Thyroid gland (tissue), 4 donors: ENCODE measurements around the gene C16orf96. TPM values are rescaled to one million over a fixed set of nuclear protein-coding genes. Genes with fewer than 3 reads are reported as not detected.

Experiments used
- DNase-seq, 2 donors: peaks; one replicate each; pipeline ENCODE4 v3.0.0-alpha.2; 2019
- H3K27ac ChIP-seq, 3 donors: fragments of 200-600 bp; sonication (generic); 1 replicate in 2 of 3; 2 replicates in 1 of 3; pipeline ENCODE4 v1.5.1; 2016 to 2019; ENCODE audit warnings: mild to moderate bottlenecking in 1 of 3, moderate library complexity in 1 of 3
- H3K27me3 ChIP-seq: fragments of 200-600 bp; sonication (generic); one replicate; pipeline ENCODE4 v1.5.1; 2019
- H3K36me3 ChIP-seq, 2 donors: fragments of 200-600 bp; sonication (generic); one replicate each; pipeline ENCODE4 v1.5.1; 2016 to 2019
- H3K4me1 ChIP-seq, 2 donors: fragments of 200-600 bp; sonication (generic); one replicate each; pipeline ENCODE4 v1.5.1; 2017 to 2019
- H3K4me3 ChIP-seq, 3 donors: fragments of 200-600 bp; sonication (generic); replicated peaks in 1 of 3; 1 replicate in 2 of 3; 2 replicates in 1 of 3; pipeline ENCODE4 v1.5.1; 2016; ENCODE audit warnings: mild to moderate bottlenecking in 1 of 3
- H3K9me3 ChIP-seq: fragments of 200-600 bp; sonication (generic); one replicate; pipeline ENCODE4 v1.5.1; 2017
- POLR2A ChIP-seq, 2 donors: fragments of 450-650 bp; IDR thresholded peaks; one replicate each; pipeline ENCODE4 v1.6.1; 2017; ENCODE audit warnings: antibody characterized with exemption in 2 of 2, mild to moderate bottlenecking in 2 of 2, moderate library complexity in 1 of 2
- WGBS, 2 donors: methylation state at CpG; one replicate each; pipeline ENCODE4 v1.1.5; 2017; 5-methylcytosine and 5-hydroxymethylcytosine counted together
- intact Hi-C: fragments of 100-400 bp; cut with DNase I; formaldehyde crosslinking; loops from one replicate; pipeline ENCODE4 v1.15.1; 2023
- small RNA-seq: library from RNA; depleted of rRNA; stranded (forward); fragments of <200 nt; gene quantifications from one replicate; pipeline ENCODE3, GENCODE V24; 2016
- total RNA-seq, 4 donors: library from RNA; depleted of rRNA; stranded (reverse); fragments of >200 nt; gene quantifications; one replicate each; pipeline ENCODE4 v1.2.3, GENCODE V29; 2016
- TF ChIP-seq, protein P1 (sequence below), 6 experiments: fragments of 200-600 bp in 3 of 6; fragments of 450-650 bp in 3 of 6; sonication (generic) in 3 of 6; IDR thresholded peaks; one replicate each; pipeline ENCODE4 v1.5.1; 2016 to 2019; ENCODE audit warnings: antibody characterized with exemption in 6 of 6, mild to moderate bottlenecking in 2 of 6, inconsistent platforms in 1 of 6, moderate library complexity in 1 of 6

Gene C16orf96
- total RNA-seq, 4 donors from 2014 or later: 0.11 to 0.88 (median 0.62) TPM

DNA sequence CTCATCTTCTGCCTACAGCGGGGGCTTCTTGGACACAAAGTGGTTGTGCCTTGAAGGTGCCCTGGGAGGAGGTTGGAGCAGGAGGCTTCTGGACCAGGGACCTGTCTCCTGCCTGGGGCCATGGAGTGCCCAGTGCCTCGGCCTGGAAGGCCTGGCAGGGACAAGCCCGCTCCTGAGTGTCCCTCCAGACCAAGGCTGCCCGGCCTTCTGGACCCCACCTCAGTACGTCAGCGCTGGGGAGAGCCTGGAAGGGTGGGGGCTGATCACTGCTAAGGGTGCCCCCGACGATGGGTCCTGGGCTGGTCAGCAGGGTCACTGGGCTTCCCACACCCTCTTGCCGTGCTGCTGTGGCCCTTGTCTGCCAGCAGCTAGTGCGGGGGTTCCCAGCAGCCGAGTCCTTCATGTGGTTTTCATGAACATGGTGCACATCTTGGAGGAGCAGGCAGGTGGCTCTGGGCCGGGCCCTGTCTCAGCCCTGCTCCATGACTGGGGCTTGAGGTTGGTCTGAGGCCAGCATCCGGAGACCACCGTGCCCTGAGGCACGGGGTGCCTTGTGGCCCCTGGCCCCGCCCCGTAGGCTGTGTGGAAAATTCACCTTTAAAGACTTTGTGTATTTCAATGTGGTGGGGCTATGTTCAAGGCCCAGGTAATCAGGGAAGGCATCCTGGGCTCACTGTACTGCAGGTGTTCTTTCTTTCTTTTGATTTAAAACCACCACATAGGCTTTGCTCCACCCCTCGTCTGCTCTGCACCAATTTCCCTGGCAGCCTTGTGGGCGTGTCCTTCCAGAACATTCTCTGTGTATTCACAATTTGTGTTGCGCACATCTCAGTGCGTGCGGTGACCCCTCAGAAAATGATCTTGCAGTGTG, 90.9 kb downstream of the C16orf96 start:
- intact Hi-C loops: no loop called here
- no peak for DNase-seq
- Histone ChIP-seq H3K27ac (no peak overlapping the region), H3K36me3 (peaks cover 0 to 6% of the 10 kb centered on the region in 2 donors), H3K4me1 (peaks cover 3 to 6% of the 10 kb centered on the region in 2 donors), H3K9me3 (no peaks in the 10 kb centered on the region), H3K27me3 (no peaks in the 10 kb centered on the region), H3K4me3 (no peak overlapping the region)
- WGBS, 2 donors: 93 to 97% methylated on average over 17 to 20 of the region's 22 CpGs
- TF ChIP-seq POLR2A (IDR thresholded peaks at IDR 0.05): no peak
- TF ChIP-seq, protein P1, sequence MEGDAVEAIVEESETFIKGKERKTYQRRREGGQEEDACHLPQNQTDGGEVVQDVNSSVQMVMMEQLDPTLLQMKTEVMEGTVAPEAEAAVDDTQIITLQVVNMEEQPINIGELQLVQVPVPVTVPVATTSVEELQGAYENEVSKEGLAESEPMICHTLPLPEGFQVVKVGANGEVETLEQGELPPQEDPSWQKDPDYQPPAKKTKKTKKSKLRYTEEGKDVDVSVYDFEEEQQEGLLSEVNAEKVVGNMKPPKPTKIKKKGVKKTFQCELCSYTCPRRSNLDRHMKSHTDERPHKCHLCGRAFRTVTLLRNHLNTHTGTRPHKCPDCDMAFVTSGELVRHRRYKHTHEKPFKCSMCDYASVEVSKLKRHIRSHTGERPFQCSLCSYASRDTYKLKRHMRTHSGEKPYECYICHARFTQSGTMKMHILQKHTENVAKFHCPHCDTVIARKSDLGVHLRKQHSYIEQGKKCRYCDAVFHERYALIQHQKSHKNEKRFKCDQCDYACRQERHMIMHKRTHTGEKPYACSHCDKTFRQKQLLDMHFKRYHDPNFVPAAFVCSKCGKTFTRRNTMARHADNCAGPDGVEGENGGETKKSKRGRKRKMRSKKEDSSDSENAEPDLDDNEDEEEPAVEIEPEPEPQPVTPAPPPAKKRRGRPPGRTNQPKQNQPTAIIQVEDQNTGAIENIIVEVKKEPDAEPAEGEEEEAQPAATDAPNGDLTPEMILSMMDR (IDR thresholded peaks at IDR 0.05): no peak

DNA sequence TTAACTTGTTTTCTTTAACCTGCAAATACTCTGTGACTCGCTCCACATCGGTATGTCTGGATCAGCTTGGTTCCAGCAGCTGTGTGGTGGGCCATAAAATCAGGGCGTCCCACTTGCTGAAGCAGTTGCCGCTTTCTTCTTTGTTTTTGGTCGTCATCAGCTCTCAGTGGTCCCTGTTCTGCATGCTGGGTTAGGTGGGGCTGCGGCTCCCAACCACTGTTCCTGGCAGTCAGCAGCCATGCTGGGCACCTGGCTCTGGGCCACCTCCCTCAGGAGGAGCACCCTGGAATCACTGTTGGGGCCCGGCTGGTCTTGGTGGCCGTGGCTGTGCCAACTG, 91.5 kb downstream of the C16orf96 start:
- no peak for TF ChIP-seq POLR2A (IDR thresholded peaks at IDR 0.05)
- TF ChIP-seq, protein P1 (IDR thresholded peaks at IDR 0.05): no peak
- peaks cover 0 to 9% of the 10 kb centered on the region in 2 donors for H3K36me3 ChIP-seq
- no peaks in the 10 kb centered on the region for H3K27me3 ChIP-seq
- intact Hi-C loops: no loop called here
- H3K9me3 ChIP-seq: no peaks in the 10 kb centered on the region
- H3K27ac ChIP-seq: no peak overlapping the region
- H3K4me1 ChIP-seq: peaks cover 4 to 8% of the 10 kb centered on the region in 2 donors
- no peak for DNase-seq
- WGBS, 2 donors: 93 to 97% methylated on average over 6 to 7 of the region's 8 CpGs
- H3K4me3 ChIP-seq: no peak overlapping the region

DNA sequence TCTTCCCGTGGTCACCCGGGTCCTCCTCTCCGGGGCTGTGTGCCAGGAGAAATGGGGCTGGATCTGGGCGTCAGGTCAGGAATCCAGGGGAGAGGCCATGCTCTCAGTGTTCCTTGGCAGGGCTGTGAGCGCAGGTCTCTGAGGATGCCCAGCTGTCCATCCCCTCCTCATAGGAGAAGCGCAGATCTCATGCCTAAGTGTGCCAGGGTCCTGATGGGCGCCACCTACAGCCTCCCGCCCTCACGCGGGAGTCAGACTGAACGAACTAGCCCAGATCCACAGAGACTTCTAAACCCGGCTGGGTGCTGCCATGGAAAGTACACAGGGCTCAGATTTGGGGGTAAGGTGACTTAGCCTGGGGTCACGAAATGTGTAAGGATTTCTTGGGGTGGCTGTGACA, 92.8 kb downstream of the C16orf96 start:
- Histone ChIP-seq H3K4me3 (no peak overlapping the region), H3K27ac (no peak overlapping the region), H3K27me3 (no peaks in the 10 kb centered on the region), H3K36me3 (peaks cover 0 to 12% of the 10 kb centered on the region in 2 donors), H3K9me3 (no peaks in the 10 kb centered on the region), H3K4me1 (peaks cover 14 to 16% of the 10 kb centered on the region in 2 donors)
- TF ChIP-seq, protein P1 (IDR thresholded peaks at IDR 0.05): no peak
- no peak for TF ChIP-seq POLR2A (IDR thresholded peaks at IDR 0.05)
- WGBS, 2 donors: 95 to 100% methylated on average over 7 to 12 of the region's 13 CpGs
- DNase-seq: no peak
- intact Hi-C loops: no loop called here

DNA sequence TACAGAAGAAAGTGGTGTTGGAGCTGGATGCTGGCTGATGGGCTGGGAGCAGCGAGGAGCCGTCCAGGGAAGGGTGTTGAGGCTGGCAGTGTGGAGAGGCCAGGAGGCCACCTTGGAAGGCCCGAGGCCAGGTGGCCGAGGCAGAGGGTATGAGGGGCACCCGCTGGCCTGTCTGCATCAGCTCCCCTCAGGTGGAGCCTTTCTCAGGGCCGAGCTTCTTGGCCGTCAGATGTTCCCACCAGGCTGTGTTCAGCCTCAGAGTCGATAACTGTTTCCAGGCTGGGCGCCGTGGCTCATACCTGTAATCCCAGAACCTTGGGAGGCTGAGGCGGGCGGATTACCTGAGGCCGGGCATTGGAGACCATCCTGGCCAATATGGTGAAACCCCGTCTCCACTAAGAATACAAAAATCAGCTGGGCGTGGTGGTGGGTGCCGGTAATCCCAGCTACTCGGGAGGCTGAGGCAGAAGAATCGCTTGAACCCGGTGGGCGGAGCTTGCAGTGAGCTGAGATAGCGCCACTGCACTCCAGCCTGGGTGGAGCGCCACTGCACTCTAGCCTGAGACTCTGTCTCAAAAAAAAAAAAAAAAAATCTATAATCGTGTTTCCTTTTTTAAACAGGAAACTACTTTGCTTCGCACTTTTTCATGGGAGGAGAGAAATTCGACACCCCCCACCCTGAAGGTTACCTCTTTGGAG, 93.8 kb downstream of the C16orf96 start:
- intact Hi-C loops: no loop called here
- Histone ChIP-seq H3K27me3 (no peaks in the 10 kb centered on the region), H3K4me1 (peaks cover 22 to 24% of the 10 kb centered on the region in 2 donors), H3K36me3 (peaks cover 0 to 12% of the 10 kb centered on the region in 2 donors), H3K27ac (no peak overlapping the region), H3K9me3 (no peaks in the 10 kb centered on the region), H3K4me3 (no peak overlapping the region)
- DNase-seq: no peak
- no peak for TF ChIP-seq POLR2A (IDR thresholded peaks at IDR 0.05)
- TF ChIP-seq, protein P1 (IDR thresholded peaks at IDR 0.05): no peak
- 95 to 96% methylated on average over 22 of the region's 25 CpGs for WGBS, 2 donors

Small RNA genes lying within 50 kb of the gene (small RNA-seq; reads per million reads assigned to genes)
- not detected for gene RN7SL850P

Other genes with a start within 250 kb of the C16orf96 start
- gene GLIS2, start 240.3 kb upstream of the C16orf96 start, total RNA-seq: 1 to 10 TPM; 5.5 to 7.6 (median 6.7) TPM
- gene PAM16, start 205.0 kb upstream of the C16orf96 start, total RNA-seq: 10 to 100 TPM in 3 of 4 donors, 1 to 10 TPM in 1; 5.6 to 60.2 (median 27.3) TPM
- gene VASN, start 184.5 kb upstream of the C16orf96 start, total RNA-seq: 10 to 100 TPM; 21.9 to 47.0 (median 28.8) TPM
- gene CORO7, start 139.7 kb upstream of the C16orf96 start, total RNA-seq: 10 to 100 TPM; 17.9 to 53.7 (median 29.7) TPM
- gene DNAJA3, start 130.5 kb upstream of the C16orf96 start, total RNA-seq: 10 to 100 TPM; 41.0 to 61.0 (median 51.0) TPM
- 10 to 100 TPM; 40.0 to 88.8 (median 57.6) TPM for gene NMRAL1, start 81.7 kb upstream of the C16orf96 start, total RNA-seq
- gene HMOX2, start 79.9 kb upstream of the C16orf96 start, total RNA-seq: 10 to 100 TPM; 36.0 to 63.2 (median 50.5) TPM
- gene CDIP1, start 17.6 kb upstream of the C16orf96 start, total RNA-seq: 10 to 100 TPM; 15.5 to 25.4 (median 25.2) TPM
- 10 to 100 TPM in 3 of 4 donors, 1 to 10 TPM in 1; 9.3 to 21.4 (median 10.9) TPM for gene UBALD1, start 58.5 kb downstream of the C16orf96 start, total RNA-seq
- 10 to 100 TPM; 32.5 to 86.4 (median 57.6) TPM for gene MGRN1, start 68.5 kb downstream of the C16orf96 start, total RNA-seq
- gene NUDT16L1, start 137.2 kb downstream of the C16orf96 start, total RNA-seq: 10 to 100 TPM; 27.0 to 61.1 (median 38.9) TPM
- 10 to 100 TPM; 22.9 to 35.3 (median 25.1) TPM for gene ANKS3, start 177.9 kb downstream of the C16orf96 start, total RNA-seq
- 1 to 10 TPM in 3 of 4 donors, under 1 TPM in 1; 0.25 to 4.1 (median 2.8) TPM for gene DNAAF8, start 178.2 kb downstream of the C16orf96 start, total RNA-seq
- 10 to 100 TPM; 11.8 to 20.6 (median 17.6) TPM for gene ZNF500, start 210.8 kb downstream of the C16orf96 start, total RNA-seq
- gene SEPTIN12, start 232.0 kb downstream of the C16orf96 start, total RNA-seq: under 1 TPM in 1 of 4 donors, not detected in 3; 0.54 TPM
- gene SMIM22, start 239.0 kb downstream of the C16orf96 start, total RNA-seq: not detected
- 10 to 100 TPM in 2 of 4 donors, 1 to 10 TPM in 2; 5.9 to 12.1 (median 8.4) TPM for gene ROGDI, start 246.3 kb downstream of the C16orf96 start, total RNA-seq